AG09319 (cell line): ENCODE measurements around the gene TMEM51.

Experiments
- DNase-seq: peaks from one replicate; pipeline ENCODE4 v3.0.0-alpha.2; 2010; ENCODE audit warnings: low read depth; ENCODE audit errors: extremely low read depth
- CTCF ChIP-seq: IDR thresholded peaks from 2 replicates; pipeline ENCODE4 v1.5.1; 2011; ENCODE audit warnings: low read depth, mild to moderate bottlenecking, inconsistent platforms, low read length, moderate library complexity

The TMEM51 gene

GRCh38 chr1:15261155-15262002 lies 107.8 kb downstream of the TMEM51 start:
- TF ChIP-seq CTCF = no peak
- no peak for DNase-seq

- no peak for TF ChIP-seq CTCF
- DNase-seq = no peak
These were observed 108.4 kb downstream of the TMEM51 start for GRCh38 chr1:15262003-15262377.

- TF ChIP-seq CTCF = no peak
- DNase-seq = no peak
These were observed 109.2 kb downstream of the TMEM51 start for GRCh38 chr1:15262706-15263105.

- no peak for TF ChIP-seq CTCF
- DNase-seq = no peak
These were observed 111.2 kb downstream of the TMEM51 start for GRCh38 chr1:15264769-15265168.
